Stimulated activated CD4-positive, alpha-beta T cell treated with anti-CD3 and anti-CD28 coated beads, Interleukin-15, amount 100 ng/mL, for 24 hours (primary cell): ENCODE results near the gene MITD1.
A peak's percentile ranks its signal among the peaks of the same experiment; 100 is the strongest.
"Not testable (repeated sequence)": the region's sequence is repeated elsewhere in the genome, so short reads cannot be mapped to it uniquely, and the experiment has no call there.

Experiments used
- DNase-seq: peaks from one replicate; pipeline ENCODE4 v3.0.0-alpha.2; 2020

Gene MITD1

GRCh38 chr2:99153921-99154604, 26.8 kb downstream of the MITD1 start:
- no peak for DNase-seq

- DNase-seq = no peak
Observed at GRCh38 chr2:99152199-99152895, 28.5 kb downstream of the MITD1 start.

- DNase-seq = no peak
Observed at GRCh38 chr2:99150706-99151105, 30.2 kb downstream of the MITD1 start.

GRCh38 chr2:99141110-99142108, 39.4 kb downstream of the MITD1 start, which contains the start of gene C2orf15:
C2orf15 (plus strand) TSS chr2:99141707; CDS start chr2:99150559, 8,852 bp downstream.
- peak; percentile 98 for DNase-seq

- no peak for DNase-seq
Observed at GRCh38 chr2:99140860-99141109, 40.1 kb downstream of the MITD1 start.

- no peak for DNase-seq
Observed at GRCh38 chr2:99140056-99140859, 40.6 kb downstream of the MITD1 start.

GRCh38 chr2:99139003-99139402, 41.9 kb downstream of the MITD1 start:
- DNase-seq = no peak

GRCh38 chr2:99135044-99135556, 45.8 kb downstream of the MITD1 start:
- DNase-seq = not testable (repeated sequence)

- DNase-seq = no peak
Observed at GRCh38 chr2:99127981-99128380, 52.9 kb downstream of the MITD1 start.
